Endothelial cell of hepatic sinusoid (primary cell): Measurements from ENCODE around the gene HBQ1.
"Not testable (repeated sequence)": the region's sequence is repeated elsewhere in the genome, so short reads cannot be mapped to it uniquely, and the experiment has no call there.

ENCODE experiments used
- in situ Hi-C: cut with HindIII; loops from 2 replicates; pipeline ENCODE4 v1.10.0; 2017; ENCODE audit warnings: low sequenced_read_pairs

The HBQ1 gene

DNA sequence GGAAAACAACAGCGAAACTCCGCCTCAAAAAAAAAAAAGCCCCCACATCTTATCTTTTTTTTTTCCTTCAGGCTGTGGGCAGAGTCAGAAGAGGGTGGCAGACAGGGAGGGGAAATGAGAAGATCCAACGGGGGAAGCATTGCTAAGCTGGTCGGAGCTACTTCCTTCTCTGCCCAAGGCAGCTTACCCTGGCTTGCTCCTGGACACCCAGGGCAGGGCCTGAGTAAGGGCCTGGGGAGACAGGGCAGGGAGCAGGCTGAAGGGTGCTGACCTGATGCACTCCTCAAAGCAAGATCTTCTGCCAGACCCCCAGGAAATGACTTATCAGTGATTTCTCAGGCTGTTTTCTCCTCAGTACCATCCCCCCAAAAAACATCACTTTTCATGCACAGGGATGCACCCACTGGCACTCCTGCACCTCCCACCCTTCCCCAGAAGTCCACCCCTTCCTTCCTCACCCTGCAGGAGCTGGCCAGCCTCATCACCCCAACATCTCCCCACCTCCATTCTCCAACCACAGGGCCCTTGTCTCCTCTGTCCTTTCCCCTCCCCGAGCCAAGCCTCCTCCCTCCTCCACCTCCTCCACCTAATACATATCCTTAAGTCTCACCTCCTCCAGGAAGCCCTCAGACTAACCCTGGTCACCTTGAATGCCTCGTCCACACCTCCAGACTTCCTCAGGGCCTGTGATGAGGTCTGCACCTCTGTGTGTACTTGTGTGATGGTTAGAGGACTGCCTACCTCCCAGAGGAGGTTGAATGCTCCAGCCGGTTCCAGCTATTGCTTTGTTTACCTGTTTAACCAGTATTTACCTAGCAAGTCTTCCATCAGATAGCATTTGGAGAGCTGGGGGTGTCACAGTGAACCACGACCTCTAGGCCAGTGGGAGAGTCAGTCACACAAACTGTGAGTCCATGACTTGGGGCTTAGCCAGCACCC is 5.0 kb upstream of the HBQ1 start:
- in situ Hi-C loops = no loop called here

DNA sequence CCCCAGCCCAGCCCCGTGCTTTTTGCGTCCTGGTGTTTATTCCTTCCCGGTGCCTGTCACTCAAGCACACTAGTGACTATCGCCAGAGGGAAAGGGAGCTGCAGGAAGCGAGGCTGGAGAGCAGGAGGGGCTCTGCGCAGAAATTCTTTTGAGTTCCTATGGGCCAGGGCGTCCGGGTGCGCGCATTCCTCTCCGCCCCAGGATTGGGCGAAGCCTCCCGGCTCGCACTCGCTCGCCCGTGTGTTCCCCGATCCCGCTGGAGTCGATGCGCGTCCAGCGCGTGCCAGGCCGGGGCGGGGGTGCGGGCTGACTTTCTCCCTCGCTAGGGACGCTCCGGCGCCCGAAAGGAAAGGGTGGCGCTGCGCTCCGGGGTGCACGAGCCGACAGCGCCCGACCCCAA is 4.3 kb upstream of the HBQ1 start:
- in situ Hi-C loops = not testable (repeated sequence)

DNA sequence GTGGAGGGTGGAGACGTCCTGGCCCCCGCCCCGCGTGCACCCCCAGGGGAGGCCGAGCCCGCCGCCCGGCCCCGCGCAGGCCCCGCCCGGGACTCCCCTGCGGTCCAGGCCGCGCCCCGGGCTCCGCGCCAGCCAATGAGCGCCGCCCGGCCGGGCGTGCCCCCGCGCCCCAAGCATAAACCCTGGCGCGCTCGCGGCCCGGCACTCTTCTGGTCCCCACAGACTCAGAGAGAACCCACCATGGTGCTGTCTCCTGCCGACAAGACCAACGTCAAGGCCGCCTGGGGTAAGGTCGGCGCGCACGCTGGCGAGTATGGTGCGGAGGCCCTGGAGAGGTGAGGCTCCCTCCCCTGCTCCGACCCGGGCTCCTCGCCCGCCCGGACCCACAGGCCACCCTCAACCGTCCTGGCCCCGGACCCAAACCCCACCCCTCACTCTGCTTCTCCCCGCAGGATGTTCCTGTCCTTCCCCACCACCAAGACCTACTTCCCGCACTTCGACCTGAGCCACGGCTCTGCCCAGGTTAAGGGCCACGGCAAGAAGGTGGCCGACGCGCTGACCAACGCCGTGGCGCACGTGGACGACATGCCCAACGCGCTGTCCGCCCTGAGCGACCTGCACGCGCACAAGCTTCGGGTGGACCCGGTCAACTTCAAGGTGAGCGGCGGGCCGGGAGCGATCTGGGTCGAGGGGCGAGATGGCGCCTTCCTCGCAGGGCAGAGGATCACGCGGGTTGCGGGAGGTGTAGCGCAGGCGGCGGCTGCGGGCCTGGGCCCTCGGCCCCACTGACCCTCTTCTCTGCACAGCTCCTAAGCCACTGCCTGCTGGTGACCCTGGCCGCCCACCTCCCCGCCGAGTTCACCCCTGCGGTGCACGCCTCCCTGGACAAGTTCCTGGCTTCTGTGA is 3.5 kb upstream of the HBQ1 start, which contains the start of gene HBA1:
TSS of gene HBA1 (plus strand) at position 204 of the 906 bp plus-strand sequence. CDS start at position 241, 37 bp downstream.
- in situ Hi-C loops = not testable (repeated sequence)

DNA sequence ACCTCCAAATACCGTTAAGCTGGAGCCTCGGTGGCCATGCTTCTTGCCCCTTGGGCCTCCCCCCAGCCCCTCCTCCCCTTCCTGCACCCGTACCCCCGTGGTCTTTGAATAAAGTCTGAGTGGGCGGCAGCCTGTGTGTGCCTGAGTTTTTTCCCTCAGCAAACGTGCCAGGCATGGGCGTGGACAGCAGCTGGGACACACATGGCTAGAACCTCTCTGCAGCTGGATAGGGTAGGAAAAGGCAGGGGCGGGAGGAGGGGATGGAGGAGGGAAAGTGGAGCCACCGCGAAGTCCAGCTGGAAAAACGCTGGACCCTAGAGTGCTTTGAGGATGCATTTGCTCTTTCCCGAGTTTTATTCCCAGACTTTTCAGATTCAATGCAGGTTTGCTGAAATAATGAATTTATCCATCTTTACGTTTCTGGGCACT is 2.9 kb upstream of the HBQ1 start:
- in situ Hi-C loops = no loop called here

DNA sequence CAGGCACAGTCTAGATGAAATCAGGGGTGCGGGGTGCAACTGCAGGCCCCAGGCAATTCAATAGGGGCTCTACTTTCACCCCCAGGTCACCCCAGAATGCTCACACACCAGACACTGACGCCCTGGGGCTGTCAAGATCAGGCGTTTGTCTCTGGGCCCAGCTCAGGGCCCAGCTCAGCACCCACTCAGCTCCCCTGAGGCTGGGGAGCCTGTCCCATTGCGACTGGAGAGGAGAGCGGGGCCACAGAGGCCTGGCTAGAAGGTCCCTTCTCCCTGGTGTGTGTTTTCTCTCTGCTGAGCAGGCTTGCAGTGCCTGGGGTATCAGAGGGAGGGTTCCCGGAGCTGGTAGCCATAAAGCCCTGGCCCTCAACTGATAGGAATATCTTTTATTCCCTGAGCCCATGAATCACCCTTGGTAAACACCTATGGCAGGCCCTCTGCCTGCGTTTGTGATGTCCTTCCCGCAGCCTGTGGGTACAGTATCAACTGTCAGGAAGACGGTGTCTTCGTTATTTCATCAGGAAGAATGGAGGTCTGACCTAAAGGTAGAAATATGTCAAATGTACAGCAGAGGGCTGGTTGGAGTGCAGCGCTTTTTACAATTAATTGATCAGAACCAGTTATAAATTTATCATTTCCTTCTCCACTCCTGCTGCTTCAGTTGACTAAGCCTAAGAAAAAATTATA is 2.1 kb upstream of the HBQ1 start:
- in situ Hi-C loops = no loop called here

DNA sequence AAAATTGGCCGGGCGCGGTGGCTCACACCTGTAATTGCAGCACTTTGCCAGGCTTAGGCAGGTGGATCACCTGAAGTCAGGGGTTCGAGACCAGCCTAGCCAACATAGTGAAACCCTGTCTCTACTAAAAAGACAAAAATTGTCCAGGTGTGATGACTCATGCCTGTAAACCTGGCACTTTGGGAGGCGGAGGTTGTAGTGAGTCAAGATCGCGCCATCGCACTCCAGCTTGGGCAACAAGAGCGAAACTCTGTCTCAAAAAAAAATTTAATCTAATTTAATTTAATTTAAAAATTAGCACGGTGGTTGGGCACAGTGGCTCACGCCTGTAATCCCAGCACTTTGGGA is 1.6 kb upstream of the HBQ1 start:
- in situ Hi-C loops = no loop called here

DNA sequence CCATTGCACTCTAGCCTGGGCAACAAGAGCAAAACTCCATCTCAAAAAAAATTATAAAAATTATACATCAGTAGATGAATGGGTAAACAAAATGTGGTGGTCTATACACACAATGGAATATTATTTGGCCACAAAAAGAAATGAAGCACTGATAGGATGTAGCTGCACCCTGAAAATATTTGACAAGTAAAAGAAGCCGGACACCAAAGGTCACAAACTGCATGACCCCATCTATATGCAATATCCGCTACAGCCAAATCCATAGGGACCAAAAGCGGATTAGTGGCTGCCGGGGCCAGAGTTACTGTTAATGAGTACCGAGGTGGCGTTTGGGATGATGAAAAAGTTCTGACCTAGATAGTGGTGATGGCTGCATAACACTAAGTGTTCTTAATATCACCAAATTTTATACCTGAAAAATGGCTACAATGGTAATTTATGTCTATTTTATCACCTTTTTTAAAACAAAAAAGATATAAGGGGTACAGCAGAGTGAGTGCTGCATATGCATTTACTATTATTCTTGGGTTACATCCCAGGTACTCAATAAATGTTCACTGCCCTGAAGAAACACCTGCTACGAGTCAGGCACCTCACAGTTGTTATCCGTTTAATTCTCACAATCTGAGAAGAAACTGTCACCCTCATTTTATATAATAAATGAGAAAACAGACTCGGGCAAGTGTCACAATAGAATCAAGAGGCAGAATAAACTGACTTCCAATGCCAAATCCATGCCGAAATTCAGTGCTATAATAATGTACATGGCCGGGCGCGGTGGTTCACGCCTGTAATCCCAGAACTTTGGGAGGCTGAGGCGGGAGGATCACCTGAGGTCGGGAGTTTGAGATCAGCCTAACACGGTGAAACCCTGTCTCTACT is 807 bp upstream of the HBQ1 start:
- in situ Hi-C loops = no loop called here

DNA sequence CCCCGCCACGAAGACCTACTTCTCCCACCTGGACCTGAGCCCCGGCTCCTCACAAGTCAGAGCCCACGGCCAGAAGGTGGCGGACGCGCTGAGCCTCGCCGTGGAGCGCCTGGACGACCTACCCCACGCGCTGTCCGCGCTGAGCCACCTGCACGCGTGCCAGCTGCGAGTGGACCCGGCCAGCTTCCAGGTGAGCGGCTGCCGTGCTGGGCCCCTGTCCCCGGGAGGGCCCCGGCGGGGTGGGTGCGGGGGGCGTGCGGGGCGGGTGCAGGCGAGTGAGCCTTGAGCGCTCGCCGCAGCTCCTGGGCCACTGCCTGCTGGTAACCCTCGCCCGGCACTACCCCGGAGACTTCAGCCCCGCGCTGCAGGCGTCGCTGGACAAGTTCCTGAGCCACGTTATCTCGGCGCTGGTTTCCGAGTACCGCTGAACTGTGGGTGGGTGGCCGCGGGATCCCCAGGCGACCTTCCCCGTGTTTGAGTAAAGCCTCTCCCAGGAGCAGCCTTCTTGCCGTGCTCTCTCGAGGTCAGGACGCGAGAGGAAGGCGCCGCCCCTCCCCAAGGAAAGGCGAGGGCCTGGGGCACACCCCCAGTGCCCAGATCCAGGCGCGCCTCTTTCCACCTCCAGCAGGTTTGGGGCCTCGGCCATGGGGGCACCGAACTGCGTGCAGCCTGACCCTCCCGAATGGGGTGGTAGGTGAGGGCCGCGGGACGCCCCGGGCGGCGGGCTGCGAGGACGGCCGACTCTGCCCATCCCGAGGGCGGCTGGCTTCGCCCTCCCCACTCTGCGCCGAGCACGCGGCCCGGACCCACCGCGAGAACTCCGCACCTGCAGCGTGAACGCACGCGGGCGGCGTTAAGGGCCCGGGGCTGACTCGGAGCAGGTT is 664 bp downstream of the HBQ1 start:
- in situ Hi-C loops = no loop called here

DNA sequence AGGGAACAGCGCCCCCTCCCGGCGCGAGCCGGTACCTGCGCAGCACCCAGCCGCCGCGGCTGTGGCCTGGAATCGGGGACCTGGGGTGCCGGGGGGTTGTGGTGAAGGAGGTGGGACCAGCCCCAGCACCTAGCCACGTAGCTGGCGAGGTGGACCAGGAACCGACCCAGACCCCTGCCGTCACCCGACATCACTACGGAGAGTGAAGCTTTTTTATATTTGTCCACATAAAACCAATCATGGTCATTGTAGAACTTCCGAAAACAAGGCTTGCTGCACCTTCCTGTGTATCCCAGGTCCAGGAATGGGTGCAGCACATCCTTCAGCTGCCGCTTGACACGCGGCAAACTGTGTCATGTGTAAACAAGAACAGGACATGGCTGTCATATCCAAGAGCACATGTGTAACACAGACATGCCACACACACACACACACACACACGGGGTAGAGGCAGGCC is 1.3 kb downstream of the HBQ1 start:
- in situ Hi-C loops = no loop called here

DNA sequence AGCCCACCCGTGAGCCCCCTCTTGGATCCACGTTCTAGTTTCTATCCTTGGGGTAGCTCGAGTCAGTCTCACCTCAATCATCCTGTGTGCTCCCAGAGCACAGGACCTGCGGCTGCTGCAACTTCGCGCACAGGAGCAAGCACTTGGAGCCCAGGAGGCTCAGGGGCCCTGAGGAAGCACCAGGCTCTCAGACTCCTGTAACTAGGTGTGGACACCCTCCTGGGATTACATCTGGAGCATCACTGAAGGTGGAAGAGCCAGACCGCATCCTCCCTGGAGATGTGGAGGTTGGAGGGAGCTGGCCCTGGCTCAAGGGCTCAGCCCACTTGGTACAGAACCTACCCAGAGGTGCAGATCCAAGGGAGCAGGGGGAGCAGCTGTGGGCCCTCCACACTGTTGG is 2.7 kb downstream of the HBQ1 start:
- in situ Hi-C loops = no loop called here

DNA sequence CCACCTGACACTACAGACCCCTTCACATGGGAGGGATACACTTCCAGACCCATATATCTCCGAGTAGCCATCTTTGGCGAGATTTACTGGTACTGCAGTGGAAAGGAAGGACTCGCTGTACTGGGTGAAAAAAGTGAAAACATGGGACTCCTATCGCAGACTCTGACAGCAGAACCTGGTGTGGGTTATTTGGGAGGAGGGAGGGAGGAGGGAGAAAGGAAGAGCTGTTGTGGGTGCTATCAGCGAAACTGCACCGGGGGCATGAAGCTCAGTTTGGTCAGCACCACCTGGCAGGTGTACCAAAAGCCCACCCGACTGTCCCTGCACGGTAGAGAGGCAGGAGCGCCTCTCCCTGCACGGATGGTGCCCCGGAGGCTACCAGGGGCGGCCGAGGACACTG is 5.0 kb downstream of the HBQ1 start:
- in situ Hi-C loops = no loop called here

DNA sequence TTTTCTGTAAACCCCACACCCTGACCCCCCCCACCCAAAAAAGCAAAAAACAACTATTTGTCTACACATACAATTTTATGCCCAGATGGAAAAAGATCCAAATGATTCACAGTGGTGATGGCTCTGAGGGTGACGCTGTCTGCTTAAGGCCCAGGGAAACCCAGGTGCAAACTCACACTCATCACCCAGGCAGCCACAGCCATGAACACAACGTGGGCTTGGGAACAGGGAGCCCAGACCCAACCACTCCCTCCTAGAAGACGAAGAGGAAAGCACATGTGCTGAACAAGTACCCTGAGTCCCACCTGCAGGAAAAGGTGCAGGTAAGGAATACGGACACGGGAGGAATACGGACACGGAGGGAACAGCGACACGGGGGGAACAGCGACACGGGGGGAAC is 5.4 kb downstream of the HBQ1 start:
- in situ Hi-C loops = no loop called here

DNA sequence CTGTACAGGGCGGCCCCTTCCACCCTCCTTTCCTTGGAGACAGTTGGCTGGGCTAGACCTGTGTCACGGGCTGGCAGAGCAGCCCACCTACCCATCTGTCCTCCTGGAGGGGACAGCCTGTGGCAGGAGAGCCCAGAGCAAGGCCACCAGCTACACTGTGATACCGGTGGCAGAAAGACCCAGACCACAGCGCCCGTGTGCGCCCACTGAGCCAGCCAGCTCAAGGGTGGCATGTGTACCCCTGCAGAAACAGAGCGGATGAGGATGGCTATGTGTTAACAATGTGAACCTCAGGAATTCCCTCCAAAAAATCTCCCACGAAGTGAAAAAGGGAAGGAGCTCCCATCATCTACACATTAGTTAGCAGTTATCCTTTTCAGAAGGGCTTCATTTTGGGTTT is 7.1 kb downstream of the HBQ1 start:
- in situ Hi-C loops = no loop called here

DNA sequence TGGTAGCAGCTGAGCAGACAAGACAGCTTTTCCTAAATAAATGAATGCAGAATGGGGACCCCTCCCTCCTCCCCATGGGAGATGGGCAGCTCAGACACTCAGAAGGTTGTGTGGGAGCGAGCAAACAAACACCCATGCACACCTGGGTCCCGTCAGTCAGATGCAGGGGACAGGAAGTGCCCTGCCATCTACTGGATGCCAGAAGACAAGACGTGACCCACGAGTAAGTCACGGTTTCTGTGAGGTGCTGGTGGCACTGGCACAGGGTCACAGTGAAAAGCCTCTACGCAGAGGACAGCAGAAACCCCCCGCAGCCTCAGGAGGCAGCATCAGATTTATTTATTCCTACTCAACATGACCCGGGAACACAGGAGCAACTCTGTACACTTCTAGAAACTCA is 8.4 kb downstream of the HBQ1 start:
- in situ Hi-C loops = no loop called here

DNA sequence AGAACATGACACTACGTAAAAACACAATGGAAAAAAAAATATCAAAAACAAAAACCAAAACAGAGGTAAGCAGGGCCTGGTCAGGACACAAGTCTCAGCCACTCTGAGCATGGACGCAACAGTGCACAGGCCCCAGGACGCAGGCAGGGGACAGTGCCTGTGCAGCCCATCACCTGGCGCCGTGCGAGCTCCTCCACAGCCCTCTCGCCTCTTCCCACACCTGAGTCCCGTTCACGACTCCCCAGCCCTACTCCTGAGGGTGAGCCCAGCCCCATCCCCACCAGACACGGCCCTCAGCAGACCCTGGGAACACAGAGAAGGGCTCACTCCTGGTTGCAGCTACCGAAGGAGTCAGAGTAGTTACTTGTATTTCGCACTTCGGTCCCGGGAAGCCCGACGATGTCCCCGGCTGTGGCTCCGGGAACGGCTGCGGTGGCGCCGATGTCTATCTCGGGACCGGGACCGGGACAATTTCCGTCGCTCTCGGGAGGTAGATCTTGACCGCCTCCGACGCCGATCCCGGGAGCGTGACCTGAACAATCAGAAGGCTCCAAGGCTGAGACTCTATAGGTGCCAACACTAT is 9.4 kb downstream of the HBQ1 start:
- in situ Hi-C loops = no loop called here

DNA sequence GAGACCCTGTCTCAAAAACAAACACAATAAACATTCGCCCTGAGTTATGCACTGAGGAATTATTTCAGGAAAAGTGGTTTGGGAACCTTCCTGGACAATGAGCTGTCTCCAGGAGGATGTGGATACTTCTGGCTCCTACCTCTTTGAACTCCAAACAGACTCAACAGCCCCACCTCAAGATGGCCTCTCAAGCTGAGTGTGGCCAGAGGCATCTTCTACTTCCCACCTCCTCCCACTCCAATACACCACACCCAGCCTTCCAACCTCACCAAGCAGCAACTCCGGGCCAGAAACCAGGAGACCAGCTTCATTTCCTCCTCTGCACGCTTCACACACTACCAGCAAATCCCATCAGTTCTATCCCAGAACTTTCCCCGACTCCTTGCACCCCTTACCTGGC is 11.6 kb downstream of the HBQ1 start:
- in situ Hi-C loops = no loop called here

DNA sequence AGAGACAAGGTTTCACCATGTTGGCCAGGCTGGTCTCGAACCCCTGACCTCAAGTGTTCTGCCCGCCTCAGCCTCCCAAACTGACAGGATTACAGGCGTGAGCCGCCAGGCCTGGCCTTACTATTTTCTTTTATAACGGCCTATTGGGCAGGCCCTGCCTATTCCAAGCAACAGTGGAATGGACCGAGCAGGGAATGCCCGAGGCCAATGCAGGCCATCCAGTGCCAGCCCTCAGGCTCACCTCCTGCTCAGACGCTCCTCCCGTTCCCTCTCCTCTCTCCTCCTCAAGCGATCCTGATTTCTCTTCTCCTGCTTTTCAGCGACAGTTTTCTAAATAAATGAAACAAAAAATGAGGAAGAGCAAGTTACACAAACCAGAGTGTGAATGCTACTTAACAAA is 12.4 kb downstream of the HBQ1 start:
- in situ Hi-C loops = no loop called here

DNA sequence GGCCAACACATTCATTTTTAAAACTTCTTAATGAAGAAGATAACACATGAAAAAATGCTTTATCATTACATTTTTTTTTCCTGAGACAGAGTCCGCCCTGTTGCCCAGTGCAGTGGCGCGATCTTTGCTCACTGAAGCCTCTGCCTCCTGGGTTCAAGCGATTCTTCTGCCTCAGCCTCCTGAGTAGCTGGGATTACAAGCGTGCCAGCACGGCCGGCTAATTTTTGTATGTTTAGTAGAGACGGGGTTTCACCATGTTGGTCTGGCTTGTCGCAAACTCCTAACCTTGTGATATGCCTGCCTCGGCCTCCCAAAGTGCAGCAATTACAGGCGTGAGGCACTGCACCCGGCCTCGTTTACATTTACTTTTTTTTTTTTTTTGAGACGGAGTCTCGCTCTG is 13.2 kb downstream of the HBQ1 start:
- in situ Hi-C loops = no loop called here

DNA sequence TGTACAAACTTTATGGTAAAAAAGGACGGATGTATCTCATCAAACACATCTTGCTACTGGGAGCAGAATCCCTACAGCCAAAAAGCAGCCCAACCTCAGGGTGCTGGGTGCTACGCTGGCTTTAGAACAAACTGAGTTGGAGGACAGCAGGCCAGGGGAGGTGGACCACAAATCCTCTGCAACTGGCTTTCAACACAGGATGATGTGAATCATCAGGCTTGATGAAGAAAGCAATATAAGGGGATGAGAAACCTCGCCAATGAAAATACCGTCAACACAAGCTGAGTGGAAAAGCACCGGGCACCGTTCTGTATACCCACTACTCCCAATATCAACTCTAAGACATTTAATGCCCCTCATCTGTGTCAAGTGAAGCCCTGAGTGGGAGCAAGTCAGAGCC is 14.3 kb downstream of the HBQ1 start:
- in situ Hi-C loops = no loop called here
